Midbrain (tissue), 1 donor: Measurements from ENCODE around the gene NCKAP1.
"Not testable (repeated sequence)": the region's sequence is repeated elsewhere in the genome, so short reads cannot be mapped to it uniquely, and the experiment has no call there.

Experiments
- DNase-seq: peaks from one replicate; lab custom pipeline; 2025; lab: John Stamatoyannopoulos, UW

Gene NCKAP1

GRCh38 chr2:182907081-182907830, 131.0 kb downstream of the NCKAP1 start:
- no peak for DNase-seq

DNA sequence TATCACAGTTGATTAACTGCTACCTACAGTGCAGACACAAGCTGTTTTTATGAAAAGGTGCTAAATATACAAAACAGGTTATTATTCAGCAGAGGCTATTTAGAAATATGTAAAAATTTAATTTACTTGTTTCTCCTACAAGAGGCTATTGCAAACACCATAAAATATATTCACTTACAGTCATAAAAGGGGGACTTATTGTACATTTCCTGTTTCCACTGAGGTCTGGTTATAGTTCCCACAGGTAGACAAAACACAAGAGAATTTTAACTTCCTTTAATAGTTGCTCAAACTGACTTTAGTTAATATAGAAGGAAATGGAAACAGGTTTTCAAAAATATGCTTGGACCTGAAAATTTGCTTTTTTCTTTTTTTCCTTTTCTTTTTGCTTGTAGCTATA, 131.8 kb downstream of the NCKAP1 start:
- no peak for DNase-seq

DNA sequence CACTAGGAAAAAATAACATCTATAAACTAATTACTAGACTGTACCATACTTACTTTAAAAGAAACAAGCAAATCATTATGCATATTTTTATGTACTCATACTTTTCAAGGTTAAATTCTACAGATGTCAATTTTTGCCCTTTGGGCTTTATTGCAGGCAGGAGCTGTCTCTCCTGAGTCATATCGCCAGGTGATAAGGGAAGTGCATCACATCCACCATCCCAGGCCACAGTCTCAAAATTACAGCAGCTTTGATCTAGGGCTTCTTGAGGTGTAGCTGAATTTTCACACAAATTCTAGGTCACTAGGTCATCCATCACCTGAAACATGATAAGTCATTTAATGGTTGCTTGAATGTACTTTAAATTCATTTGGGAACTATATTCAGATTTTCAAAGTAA, 133.4 kb downstream of the NCKAP1 start:
- no peak for DNase-seq

DNA sequence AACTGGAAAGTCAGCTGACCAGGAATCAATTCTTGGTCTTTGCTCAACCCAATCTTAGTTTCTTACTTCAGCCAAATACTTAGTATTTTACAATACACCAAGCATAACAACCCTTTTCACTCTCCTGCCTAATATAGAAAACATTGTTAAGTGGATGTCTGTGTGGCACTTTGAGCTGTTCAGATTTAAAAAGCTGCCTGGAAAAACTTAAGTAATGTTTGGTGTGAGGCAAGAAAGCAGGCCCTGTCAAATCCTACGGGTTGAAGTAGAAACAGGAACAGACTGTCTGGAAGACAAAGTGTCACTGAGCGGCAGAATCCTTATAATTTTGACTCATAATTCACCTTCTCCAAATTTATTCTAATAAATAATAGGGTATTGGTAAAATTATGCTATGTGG, 134.7 kb downstream of the NCKAP1 start:
- DNase-seq = no peak

DNA sequence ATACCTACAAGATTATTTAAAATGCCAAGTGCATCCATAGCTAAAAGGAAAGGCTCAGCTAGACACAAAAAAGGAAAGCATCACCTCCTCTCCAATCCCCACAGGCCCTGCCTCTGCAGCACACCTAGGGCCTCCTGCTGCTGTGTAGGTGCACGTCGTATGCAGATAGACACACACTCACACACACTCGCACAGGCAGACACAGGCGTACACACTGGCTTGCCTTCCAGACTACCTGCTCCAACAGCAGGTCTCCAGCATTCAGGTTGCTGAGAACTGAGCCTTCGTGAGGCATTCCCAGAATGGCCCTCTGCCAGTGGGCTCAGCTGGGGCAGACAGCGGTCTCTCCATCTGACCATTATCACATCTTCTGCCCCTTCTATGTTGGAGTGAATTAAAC, 136.5 kb downstream of the NCKAP1 start:
- DNase-seq = no peak

GRCh38 chr2:182898718-182899117, 139.5 kb downstream of the NCKAP1 start:
- DNase-seq = no peak

DNA sequence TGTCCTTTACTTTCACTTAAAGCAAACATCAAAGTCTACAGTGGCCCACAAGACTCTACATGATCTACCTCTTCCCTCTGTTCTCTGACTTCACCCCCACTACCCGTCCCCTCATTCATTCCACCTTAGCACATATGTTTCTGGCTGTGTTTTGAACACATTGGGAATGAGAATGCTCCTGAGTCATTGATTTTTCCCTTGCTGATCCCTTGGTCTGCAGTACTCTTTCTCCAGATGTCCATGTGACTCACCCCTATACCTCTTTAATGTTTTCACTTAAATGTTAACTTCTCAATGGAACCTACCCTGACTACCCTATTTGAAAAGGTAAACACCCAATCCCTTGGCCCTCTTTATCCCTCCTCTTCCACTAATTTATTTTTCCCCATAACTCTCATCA, 141.1 kb downstream of the NCKAP1 start:
- no peak for DNase-seq

DNA sequence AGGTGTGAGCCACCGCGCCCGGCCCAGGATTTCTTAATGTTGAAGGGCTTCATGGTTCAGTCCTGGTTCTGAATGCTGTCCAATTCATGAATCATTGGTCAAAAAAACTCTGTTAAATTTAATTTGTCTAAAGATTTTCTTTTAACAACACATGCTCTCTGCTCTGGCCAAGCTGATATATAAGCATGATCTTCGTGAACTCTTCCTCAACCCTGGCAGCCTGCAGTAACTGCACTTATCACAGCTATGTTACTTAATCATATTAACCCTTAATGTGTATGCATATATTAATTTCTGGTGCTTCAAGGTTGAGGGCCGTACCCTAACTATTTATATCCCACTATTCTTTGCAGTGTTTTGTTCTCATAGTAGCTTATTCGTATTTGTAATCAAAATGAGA, 142.5 kb downstream of the NCKAP1 start:
- DNase-seq = no peak

DNA sequence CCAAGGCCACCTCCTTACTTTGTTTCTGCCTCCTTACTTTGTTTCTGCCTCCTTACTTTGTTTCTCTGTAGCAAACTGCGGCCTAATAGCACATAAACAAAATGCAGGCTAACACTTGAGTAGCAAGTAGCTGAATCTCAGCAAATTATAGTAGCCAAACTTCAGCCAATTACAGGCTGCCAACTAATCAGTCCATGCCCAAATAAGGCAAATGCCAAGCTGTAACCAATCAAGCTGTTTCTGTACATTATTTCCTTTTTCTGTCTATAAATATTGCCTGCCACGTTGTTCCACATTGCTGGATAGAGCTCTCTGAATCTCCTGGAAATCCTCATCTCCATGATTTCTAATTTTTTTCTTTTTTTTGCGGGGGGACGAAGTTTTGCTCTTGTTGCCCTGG, 143.1 kb downstream of the NCKAP1 start:
- DNase-seq = no peak

- DNase-seq = no peak
Observed at GRCh38 chr2:182894174-182894573, 144.1 kb downstream of the NCKAP1 start.

- no peak for DNase-seq
Observed at GRCh38 chr2:182893666-182894065, 144.6 kb downstream of the NCKAP1 start.

- DNase-seq = not testable (repeated sequence)
Observed at GRCh38 chr2:182893035-182893434, 145.2 kb downstream of the NCKAP1 start.

DNA sequence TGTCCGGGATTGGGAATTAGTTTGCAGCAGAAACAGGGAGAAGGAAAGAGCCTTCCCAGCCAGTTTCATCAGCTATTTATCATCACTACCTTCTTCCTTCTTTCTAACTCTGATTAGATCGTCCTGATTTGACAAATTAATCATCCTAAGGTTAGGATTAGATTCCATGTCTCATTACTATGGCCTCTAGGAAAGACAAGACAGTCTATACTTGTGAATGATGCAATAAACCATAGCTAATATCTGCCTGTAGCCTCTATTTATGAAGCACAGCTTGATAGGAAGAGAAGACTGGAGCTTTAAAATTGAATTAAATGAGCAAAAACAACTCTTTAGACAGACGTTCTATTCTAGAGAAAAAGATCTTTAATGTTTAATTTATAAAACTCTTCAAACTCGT, 146.6 kb downstream of the NCKAP1 start:
- DNase-seq = no peak

GRCh38 chr2:182890773-182891378, 147.4 kb downstream of the NCKAP1 start:
- no peak for DNase-seq

DNA sequence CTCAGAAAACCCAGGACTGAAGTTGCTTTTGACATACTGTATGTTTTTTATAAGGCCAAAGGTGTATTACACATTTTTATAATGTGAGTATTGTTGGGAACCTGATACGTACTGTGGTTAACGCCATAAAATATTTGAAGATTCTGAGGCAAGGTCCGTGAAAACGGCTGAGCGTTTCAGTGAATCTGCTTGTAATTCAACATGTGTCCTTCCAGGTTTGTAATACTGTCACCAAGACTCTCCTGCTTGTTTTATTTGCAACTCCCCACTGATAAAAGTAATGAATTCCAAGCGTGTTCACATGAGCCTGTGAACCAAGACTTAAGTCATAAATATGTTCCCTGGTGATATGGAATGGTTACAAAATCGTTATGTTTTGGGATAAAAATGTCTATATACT, 148.0 kb downstream of the NCKAP1 start:
- DNase-seq = no peak

GRCh38 chr2:182887753-182888415, 150.4 kb downstream of the NCKAP1 start:
- no peak for DNase-seq

DNA sequence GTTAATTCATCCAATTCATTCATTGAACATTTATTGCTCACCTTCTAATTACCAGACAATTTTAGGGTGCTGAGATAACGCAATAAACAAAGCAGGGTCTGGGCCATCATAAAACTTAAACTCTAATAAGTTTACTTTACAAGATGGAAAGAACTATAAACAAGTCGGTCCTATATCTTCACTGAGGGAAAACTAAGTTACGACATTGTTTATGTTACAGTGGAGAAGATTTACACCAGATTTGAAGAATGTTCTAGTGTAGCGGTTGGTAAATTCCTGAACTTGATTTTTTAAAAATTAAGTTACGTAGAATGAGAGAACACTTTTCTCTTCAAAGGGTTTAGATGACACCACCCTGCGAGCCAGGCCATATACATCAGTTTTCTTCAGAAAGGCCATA, 151.2 kb downstream of the NCKAP1 start:
- DNase-seq = no peak

DNA sequence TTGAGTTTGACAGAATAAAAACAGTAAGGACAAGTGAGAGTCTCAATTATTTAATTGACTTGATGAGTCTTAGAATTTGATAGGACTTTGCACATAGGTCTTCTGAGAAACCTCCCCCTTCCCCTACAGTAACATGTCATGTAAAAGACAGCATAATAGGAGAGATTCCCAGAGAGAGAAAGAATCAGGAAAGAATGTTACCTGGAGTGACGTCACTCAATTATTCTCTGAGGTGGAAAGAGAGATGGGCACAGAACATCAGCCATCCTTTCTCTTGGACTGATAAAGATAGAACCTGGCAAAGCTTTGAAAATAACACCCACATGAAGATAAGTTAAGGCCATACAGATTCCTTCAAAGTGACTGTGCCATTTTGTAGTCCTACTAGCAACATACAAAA, 152.5 kb downstream of the NCKAP1 start:
- no peak for DNase-seq

DNA sequence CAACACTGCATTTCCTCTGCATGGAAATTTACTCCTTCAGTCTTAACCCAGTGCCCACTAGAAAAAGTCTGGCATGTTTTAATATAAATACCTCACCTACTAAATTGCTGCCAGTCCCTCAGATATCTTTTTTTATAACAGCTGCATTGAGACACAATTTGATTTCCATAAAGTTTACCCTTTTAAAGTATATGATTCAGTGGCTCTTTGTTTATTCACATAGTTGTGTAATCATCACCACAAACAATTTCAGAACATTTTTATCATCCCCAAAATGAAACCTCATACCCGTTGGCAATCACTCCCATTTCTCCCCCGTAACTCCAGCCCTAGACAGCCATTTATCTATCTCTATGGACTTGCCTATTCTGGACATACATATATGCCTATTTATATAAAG, 154.8 kb downstream of the NCKAP1 start:
- no peak for DNase-seq

- not testable (repeated sequence) for DNase-seq
Observed at GRCh38 chr2:182880100-182880499, 158.2 kb downstream of the NCKAP1 start.

- DNase-seq = not testable (repeated sequence)
Observed at GRCh38 chr2:182876653-182877052, 161.6 kb downstream of the NCKAP1 start.

DNA sequence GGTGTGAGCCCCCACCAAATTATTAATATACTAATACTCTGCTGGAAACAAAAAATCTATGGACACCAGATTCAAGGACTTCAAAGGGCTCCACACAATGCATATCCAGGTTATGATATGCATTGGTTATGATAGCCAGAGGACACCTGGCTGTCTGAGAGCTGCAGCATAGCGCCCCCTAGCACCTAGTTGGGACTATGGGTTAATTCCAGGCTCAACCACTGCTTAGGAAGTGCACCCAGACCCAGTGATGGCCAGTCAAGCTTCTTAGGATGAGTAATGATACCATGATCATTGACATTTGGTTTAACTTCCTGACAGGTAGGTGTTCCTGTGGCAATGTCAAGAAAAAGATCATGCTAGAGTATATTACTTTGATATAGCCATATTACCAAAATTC, 168.0 kb downstream of the NCKAP1 start:
- no peak for DNase-seq

DNA sequence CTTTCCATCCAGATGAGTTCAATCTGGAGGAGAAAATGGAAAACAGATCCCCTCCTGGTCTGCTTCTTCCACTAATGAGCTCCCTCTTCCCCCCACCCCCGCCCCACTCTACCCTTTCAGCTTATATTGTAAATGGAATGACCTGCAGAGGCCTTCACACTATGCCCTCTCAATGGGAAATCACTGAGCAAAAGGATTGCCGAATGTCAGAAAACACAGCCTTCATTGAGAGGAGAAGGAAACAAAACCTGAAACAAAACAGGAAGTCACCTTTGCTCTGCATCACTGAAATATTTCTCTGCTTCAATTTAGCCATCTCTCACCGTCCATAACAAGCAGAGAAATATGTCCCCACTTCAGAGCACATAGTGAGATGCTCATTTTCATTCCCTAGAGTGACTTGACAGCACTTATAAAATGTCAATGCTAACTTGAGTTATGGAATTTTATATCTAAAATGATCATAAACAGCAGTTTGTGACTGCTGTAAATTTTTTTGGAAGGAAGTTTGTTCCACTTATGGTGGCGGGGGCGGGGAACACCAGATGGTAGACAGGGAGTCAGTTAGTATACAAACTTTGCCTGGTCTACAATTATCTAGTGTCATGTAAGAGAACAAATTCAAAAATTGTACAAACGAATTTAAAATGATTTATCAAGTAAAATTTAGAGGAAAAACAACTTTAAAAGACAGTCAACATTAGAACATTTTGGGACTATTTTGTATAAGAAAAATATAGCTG, 170.0 kb downstream of the NCKAP1 start:
- DNase-seq = no peak
